NCI-H345 treated with DMSO at 0.1 percent for 48 hours (cell line): ENCODE data around the gene ANKRD2.
"Not testable (repeated sequence)": the region's sequence is repeated elsewhere in the genome, so short reads cannot be mapped to it uniquely, and the experiment has no call there.

Experiments
- DNase-seq: peaks from one replicate; lab custom pipeline; 2025; ENCODE audit not compliant: unreplicated experiment; lab: John Stamatoyannopoulos, UW

The ANKRD2 gene

GRCh38 chr10:97546456-97547270 is 25.9 kb upstream of the ANKRD2 start:
- DNase-seq = no peak

DNA sequence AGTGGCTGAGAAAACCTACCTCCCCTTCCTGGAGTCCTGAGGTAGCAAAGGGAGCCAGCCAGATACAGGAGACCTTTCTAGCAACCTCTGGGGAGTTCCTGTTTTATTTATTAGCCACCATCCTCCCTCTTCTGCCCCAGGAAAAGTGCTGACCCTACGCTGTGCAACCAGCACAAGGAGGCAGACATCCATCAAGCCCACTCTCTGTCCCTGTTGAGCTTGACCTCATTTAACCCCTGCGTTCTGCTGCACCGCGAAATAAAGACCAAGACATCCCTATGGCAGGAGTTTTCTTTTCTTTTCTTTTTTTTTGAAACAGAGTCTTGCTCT is 25.3 kb upstream of the ANKRD2 start:
- no peak for DNase-seq

- no peak for DNase-seq
Measured at GRCh38 chr10:97547962-97548361, 24.6 kb upstream of the ANKRD2 start.

DNA sequence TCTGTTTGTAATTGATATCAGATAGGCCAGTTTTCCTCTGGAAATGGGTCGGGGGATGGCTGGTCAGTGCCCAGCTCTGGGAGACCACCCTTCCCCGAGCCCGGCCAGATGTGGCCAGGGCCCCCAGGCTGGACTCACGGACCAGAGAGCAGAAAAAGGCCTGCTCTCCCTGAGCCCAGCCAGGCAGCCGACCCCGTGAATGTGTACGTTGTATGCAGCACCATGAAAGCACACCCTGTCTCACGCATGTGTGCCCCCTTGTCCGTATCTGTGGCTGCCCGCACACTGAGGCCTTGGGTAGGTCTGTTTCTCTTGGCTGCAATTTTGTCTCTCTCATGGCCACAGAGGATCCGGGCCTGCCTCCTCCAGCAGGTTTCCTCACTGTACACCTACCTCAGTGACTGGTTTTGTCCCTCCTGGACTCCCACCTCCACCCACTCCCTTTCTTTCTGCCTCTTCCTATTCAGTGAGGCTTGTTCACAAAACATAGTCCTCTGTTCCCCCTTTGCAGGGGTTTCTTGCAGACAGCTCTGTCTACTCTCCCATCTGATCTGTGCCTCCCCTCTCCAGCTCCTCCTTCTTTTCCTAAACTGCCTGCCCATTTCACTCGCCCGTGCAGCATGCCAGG is 23.6 kb upstream of the ANKRD2 start:
- DNase-seq = no peak

- no peak for DNase-seq
Measured at GRCh38 chr10:97549587-97550322, 22.8 kb upstream of the ANKRD2 start.

- no peak for DNase-seq
Measured at GRCh38 chr10:97550336-97551149, 22.0 kb upstream of the ANKRD2 start.

GRCh38 chr10:97551271-97551670 is 21.3 kb upstream of the ANKRD2 start:
- no peak for DNase-seq

GRCh38 chr10:97553575-97554031 is 19.0 kb upstream of the ANKRD2 start:
- peak; percentile 6 for DNase-seq

GRCh38 chr10:97554336-97554735 is 18.2 kb upstream of the ANKRD2 start:
- not testable (repeated sequence) for DNase-seq

GRCh38 chr10:97555541-97555940 is 17.0 kb upstream of the ANKRD2 start:
- not testable (repeated sequence) for DNase-seq

DNA sequence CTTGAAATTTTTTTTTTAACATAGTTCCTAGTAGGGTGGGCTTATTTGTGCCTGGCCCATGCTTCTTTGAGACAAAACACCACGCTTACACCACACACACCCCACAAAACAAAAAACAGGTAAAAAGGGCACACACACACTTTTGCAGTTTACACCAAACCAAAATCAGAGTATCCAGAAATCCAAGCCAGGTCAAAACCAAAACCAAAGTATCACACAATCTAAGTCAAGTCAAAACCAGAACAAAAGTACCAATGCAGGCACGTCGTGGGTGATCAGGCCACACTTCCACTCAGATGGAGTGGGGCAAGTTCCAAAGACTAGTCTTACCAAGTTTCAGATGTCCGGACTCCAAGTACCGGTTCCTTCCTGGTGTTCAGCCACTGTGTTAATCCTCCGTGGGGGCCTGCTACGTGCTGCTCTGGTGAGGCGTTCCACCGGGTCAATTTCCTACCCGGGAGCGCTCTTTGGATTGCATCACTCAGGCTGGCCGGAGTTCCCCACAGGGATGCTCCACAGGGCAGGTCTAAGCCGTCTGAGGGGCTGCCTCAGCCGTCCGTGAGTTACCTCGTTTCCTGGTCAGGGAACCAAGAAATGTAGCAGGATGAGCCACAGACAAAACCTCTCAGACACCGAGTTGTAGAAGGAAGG is 11.7 kb upstream of the ANKRD2 start:
- not testable (repeated sequence) for DNase-seq

GRCh38 chr10:97561386-97562077 is 11.0 kb upstream of the ANKRD2 start:
- DNase-seq = not testable (repeated sequence)

DNA sequence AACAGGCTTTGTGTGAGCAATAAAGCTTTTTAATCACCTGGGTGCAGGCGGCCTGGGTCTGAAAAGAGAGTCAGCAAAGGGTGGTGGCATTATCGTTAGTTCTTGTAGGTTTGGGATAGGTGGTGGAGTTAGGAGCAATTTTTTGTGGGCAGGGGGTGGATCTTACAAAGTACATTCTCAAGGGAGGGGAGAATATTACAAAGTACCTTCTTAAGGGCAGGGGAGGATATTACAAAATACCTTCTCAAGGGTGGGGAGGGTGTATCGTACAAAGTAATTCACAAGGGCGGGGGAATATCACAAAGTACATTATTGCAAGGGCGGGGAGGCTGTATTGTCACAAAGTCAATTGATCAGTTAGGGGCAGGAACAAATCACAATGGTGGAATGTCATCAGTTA is 10.2 kb upstream of the ANKRD2 start:
- not testable (repeated sequence) for DNase-seq

GRCh38 chr10:97563337-97563736 is 9.2 kb upstream of the ANKRD2 start:
- no peak for DNase-seq

DNA sequence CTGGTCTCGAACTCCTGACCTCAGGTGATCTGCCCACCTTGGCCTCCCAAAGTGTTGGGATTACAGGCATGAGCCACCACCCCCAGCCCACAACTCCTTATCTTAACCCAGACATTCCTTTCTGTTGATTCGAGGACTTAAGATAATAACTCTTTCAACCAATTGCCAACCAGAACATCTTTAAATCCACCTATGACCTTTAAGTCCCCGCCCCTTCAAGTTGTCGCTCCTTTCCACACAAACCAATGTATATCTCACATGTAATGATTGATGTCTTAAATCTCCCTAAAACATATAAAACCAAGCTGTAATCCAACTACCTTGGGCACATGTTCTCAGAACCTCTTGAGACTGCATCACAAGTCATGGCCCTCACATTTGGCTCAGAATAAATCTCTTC is 7.8 kb upstream of the ANKRD2 start:
- DNase-seq = no peak

GRCh38 chr10:97566336-97566996 is 6.1 kb upstream of the ANKRD2 start:
- no peak for DNase-seq

GRCh38 chr10:97567891-97568290 is 4.7 kb upstream of the ANKRD2 start:
- DNase-seq = no peak

GRCh38 chr10:97570146-97570788 is 2.3 kb upstream of the ANKRD2 start:
- no peak for DNase-seq
